Memory B cell (primary cell): ENCODE measurements around the gene LAMC3.
A peak's percentile ranks its signal among the peaks of the same experiment; 100 is the strongest.

Experiments used
- ATAC-seq: fragments of 150-1000 bp; cut with Tn5 transposase; 2 replicates; pipeline ENCODE4 v1.10.0; 2021; ENCODE audit warnings: low read depth, mild to moderate bottlenecking, moderate library complexity
- DNase-seq, 2 donors: peaks; one replicate each; pipeline ENCODE4 v3.0.0; 2022; ENCODE audit warnings: low spot score in 2 of 2
- H3K27ac Mint-ChIP-seq: one replicate; pipeline ENCODE4 v1.8.0; 2022; ENCODE audit warnings: mild to moderate bottlenecking, moderate library complexity, mixed read lengths
- H3K27me3 Mint-ChIP-seq: one replicate; pipeline ENCODE4 v1.8.0; 2022; ENCODE audit warnings: mixed read lengths
- H3K36me3 Mint-ChIP-seq: one replicate; pipeline ENCODE4 v1.8.0; 2022; ENCODE audit warnings: mild to moderate bottlenecking, mixed read lengths
- H3K4me1 Mint-ChIP-seq: one replicate; pipeline ENCODE4 v1.8.0; 2022; ENCODE audit warnings: mixed read lengths
- H3K4me3 Mint-ChIP-seq: one replicate; pipeline ENCODE4 v1.8.0; 2022; ENCODE audit warnings: mild to moderate bottlenecking, moderate library complexity, mixed read lengths
- H3K9me3 Mint-ChIP-seq: one replicate; pipeline ENCODE4 v1.8.0; 2022; ENCODE audit warnings: mixed read lengths

LAMC3 gene

DNA sequence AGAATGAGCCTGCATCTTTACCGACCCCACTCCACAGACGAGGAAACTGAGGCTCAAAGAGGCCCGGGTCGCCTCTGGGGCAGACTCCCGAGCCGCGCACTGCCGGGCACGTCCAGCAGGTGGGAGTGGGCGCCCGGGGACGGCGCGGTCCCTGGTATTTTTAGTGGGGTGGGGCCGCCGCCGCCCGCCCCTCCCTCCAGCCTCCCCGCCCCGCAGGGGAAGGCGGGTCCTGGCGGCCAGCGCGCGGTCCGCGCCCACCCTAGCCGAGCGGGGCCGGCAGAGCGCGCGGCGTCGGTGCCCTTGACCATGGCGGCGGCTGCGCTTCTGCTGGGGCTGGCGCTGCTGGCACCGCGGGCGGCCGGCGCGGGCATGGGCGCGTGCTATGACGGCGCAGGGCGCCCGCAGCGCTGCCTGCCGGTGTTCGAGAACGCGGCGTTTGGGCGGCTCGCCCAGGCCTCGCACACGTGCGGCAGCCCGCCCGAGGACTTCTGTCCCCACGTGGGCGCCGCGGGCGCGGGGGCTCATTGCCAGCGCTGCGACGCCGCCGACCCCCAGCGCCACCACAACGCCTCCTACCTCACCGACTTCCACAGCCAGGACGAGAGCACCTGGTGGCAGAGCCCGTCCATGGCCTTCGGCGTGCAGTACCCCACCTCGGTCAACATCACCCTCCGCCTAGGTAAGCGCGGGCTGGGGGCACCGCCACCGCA, at the start of gene LAMC3:
Gene LAMC3 (plus strand): TSS at position 266 of the 710 bp plus-strand sequence. CDS start 41 bp downstream, at position 307.
- peaks cover 13% of the 10 kb centered on the region for H3K27me3 Mint-ChIP-seq
- H3K4me3 Mint-ChIP-seq = peak within 1 kb of the TSS; percentile 37
- DNase-seq (no peak), ATAC-seq (peak; percentile 39)
- H3K9me3 Mint-ChIP-seq = no peaks in the 10 kb centered on the region
- H3K27ac Mint-ChIP-seq = no peak within 1 kb of the TSS
- H3K36me3 Mint-ChIP-seq = no peaks in the 10 kb centered on the region
- H3K4me1 Mint-ChIP-seq = no peaks in the 10 kb centered on the region

DNA sequence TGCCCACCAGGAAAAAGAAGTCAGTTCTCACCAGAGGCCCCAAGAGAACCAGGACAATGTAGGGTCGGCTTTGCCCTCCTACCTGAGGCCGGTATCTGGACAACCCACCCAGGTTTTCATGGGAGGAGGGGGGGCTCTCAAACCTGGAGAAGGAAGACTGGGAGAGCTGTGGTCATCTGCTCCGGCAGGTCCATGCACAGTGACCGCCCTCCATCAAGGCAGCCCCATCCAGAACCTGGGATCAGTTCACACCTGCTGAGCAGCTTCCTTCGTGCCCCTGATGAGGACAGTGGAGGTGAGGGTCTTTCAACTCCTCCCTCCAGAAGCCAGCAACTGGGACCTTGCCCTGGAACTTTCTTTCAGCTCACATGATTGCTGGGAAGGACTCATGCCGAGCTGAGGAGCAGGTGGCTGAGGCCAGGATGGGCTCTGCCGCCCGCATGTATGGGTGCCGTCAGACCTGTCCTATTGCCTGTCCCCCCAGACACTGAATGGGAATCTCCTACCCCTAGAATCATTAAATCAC, 49.1 kb upstream of the LAMC3 start:
- H3K4me3 Mint-ChIP-seq = no peak overlapping the region
- peaks cover 2% of the 10 kb centered on the region for H3K27me3 Mint-ChIP-seq
- H3K9me3 Mint-ChIP-seq = peaks cover 4% of the 10 kb centered on the region
- H3K4me1 Mint-ChIP-seq = peaks cover 4% of the 10 kb centered on the region
- ATAC-seq (no peak), DNase-seq (no peak)
- no peak overlapping the region for H3K27ac Mint-ChIP-seq
- H3K36me3 Mint-ChIP-seq = peaks cover 5% of the 10 kb centered on the region

DNA sequence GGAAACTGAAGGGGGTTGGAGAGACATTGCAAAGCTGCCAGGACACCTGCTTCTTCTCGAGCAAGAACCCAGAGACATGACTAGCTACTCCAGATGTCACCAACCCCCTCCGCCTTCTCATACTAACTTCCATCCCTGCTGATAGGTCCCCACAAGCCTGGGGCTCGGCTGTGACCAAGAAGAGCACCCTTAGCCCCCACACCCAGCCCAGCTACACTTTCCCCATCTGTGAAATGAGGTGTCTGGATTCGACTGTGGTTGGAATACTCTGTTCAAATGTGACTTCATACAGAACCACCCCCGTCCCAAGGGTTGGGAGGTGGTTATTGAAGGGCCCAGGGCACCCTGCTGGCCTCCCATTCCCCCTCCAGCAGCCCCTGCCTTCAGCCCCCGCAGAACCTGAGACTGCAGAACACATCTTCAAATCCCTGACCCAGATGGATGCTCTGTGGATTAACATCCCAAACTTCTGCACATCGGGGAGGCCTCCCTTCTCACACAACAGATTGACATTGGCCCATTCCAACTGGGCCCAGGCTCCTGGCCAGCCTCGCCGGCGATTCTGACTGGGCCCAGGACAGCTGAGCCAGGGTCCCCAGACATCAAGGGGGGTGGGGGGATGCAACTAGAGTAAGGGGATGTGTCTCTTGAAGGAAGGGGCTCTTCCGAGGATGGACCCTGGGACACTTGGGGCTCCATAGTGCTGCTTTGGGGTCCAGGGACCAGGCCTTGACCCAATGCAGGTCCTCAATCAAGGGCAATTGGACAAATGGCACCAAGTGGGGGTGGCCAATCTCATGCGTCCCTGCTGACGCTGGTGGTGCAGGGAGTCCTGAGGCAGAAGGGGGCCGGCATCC, 48.2 kb upstream of the LAMC3 start:
- ATAC-seq = no peak

GRCh38 chr9:130961511-130962300, 47.3 kb upstream of the LAMC3 start:
- Mint-ChIP-seq H3K4me1 (peaks cover 4% of the 10 kb centered on the region), H3K4me3 (no peak overlapping the region), H3K27ac (no peak overlapping the region)

More for the DNA sequence above, 48.2 kb upstream of the LAMC3 start:
- H3K27ac Mint-ChIP-seq = no peak overlapping the region
- H3K36me3 Mint-ChIP-seq = peaks cover 5% of the 10 kb centered on the region
- H3K27me3 Mint-ChIP-seq = peaks cover 2% of the 10 kb centered on the region
- no peak overlapping the region for H3K4me3 Mint-ChIP-seq
- H3K4me1 Mint-ChIP-seq = peaks cover 4% of the 10 kb centered on the region
- DNase-seq = no peak
- peaks cover 4% of the 10 kb centered on the region for H3K9me3 Mint-ChIP-seq

DNA sequence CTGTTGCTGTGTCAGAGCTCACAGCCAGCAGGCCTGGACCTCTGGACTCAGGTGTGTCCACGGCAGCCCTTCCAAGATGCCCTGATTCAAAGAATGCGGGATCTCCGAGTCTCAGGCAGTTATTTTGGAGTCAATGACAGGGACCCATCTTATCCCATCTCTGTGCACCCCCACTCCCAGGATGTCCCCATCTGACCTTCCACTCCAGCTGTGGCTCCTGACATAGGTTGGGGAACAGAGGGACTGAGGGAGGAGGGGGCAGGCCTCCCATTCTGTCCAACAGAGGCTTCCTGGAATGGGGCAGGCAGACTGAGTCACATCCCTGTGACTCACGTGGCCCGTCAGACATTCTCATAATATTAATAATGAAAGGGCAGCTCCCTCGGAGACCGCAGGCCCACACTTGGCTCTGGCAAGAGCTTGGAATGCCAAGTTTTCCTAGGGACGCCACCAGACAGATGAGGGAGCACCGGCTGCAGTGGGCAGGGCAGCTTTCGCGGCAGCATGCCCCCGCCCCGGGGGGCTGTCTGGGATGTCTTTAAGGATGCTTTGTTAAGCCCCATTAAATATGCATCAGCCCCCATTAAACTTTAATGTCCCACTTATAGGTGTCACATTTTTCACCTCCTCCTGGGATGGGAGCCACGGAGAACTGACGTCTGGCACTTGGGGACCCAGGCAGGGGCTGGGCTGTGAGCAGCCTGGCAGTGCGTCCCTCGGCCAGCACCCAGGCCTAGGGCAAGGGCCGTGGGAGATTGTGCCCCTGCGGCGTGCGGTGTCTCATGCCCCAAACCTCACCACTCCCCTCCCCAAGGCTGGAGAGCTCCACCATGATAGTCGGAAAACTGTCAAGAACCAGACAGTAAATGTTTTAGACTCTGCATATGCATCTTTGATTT, 46.3 kb upstream of the LAMC3 start:
- Mint-ChIP-seq H3K4me3 (no peak overlapping the region), H3K27me3 (peaks cover 2% of the 10 kb centered on the region), H3K9me3 (peaks cover 4% of the 10 kb centered on the region), H3K36me3 (peaks cover 5% of the 10 kb centered on the region), H3K4me1 (peaks cover 4% of the 10 kb centered on the region), H3K27ac (no peak overlapping the region)
- DNase-seq (no peak), ATAC-seq (no peak)

More at GRCh38 chr9:130961511-130962300, 47.3 kb upstream of the LAMC3 start:
- DNase-seq (no peak), ATAC-seq (no peak)
- H3K9me3 Mint-ChIP-seq = peaks cover 4% of the 10 kb centered on the region
- H3K27me3 Mint-ChIP-seq = peaks cover 2% of the 10 kb centered on the region
- H3K36me3 Mint-ChIP-seq = peaks cover 5% of the 10 kb centered on the region

GRCh38 chr9:130963337-130963908, 45.6 kb upstream of the LAMC3 start:
- H3K9me3 Mint-ChIP-seq = peaks cover 4% of the 10 kb centered on the region

DNA sequence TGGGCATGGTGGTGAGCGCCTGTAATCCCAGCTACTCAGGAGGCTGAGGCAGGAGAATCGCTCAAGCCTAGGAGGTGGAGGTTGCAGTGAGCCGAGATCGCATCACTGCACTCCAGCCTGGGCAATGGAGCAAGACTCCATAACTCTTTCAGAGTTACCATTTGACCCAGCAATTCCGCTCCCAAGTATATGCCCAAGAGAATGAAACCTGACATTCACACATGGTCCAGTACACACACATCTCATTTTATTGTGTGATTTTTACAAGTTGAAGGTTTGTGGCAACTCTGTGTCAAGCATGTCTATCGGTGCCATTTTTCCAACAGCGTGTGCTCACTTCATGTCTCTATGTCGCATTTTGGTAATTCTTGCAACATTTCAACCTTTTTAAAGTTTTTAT, 45.1 kb upstream of the LAMC3 start:
- DNase-seq = no peak
- ATAC-seq = no peak
- peaks cover 2% of the 10 kb centered on the region for H3K27me3 Mint-ChIP-seq
- H3K4me3 Mint-ChIP-seq = no peak overlapping the region
- peaks cover under 1% of the 10 kb centered on the region for H3K9me3 Mint-ChIP-seq
- no peak overlapping the region for H3K27ac Mint-ChIP-seq
- peaks cover 1% of the 10 kb centered on the region for H3K4me1 Mint-ChIP-seq
- peaks cover 2% of the 10 kb centered on the region for H3K36me3 Mint-ChIP-seq

More at GRCh38 chr9:130963337-130963908, 45.6 kb upstream of the LAMC3 start:
- peaks cover 2% of the 10 kb centered on the region for H3K27me3 Mint-ChIP-seq
- no peak overlapping the region for H3K4me3 Mint-ChIP-seq
- no peak for ATAC-seq
- H3K36me3 Mint-ChIP-seq = peaks cover 5% of the 10 kb centered on the region
- DNase-seq = no peak
- peaks cover 4% of the 10 kb centered on the region for H3K4me1 Mint-ChIP-seq
- H3K27ac Mint-ChIP-seq = no peak overlapping the region

DNA sequence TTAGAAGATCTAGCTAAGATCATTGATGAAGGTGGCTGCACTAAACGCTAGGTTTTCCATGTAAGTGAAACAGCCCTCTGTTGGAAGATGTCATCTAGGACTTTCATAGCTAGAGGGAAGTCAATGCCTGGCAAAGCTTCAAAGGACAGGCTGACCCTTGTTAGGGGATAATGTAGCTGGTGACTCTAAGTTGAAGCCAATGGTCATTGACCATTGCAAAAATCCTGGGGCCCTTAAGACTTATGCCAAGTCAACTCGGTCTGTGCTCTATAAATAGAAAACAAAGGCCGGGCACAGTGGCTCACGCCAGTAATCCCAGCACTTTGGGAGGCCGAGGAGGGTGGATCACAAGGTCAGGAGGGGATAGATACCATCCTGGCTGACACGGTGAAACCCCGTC, 43.3 kb upstream of the LAMC3 start:
- ATAC-seq (no peak), DNase-seq (no peak)
- peaks cover 3% of the 10 kb centered on the region for H3K27me3 Mint-ChIP-seq
- H3K27ac Mint-ChIP-seq = no peak overlapping the region
- no peaks in the 10 kb centered on the region for H3K9me3 Mint-ChIP-seq
- peaks cover 1% of the 10 kb centered on the region for H3K36me3 Mint-ChIP-seq
- H3K4me1 Mint-ChIP-seq = peaks cover 1% of the 10 kb centered on the region
- H3K4me3 Mint-ChIP-seq = no peak overlapping the region

DNA sequence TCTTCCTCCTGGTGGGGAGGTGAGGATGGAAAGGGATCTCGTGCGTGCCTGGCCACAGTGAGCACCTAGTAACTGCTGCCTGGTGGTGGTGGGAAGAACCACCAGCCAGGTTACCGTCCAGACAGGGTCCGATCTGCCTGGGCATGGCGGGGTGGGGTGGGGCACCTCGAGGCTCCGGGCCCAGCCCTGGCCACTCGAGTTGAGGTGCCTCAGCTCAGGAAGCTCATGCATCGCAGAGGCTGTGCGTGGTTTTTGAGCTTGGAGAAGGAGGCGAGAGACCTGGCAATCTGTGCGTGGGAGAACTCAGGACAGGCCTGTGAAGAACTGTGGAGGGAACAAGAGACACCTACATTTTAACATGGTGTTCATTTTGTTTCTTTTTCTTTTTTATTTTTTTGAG, 38.9 kb upstream of the LAMC3 start:
- peaks cover 18% of the 10 kb centered on the region for H3K27me3 Mint-ChIP-seq
- no peak for DNase-seq
- H3K9me3 Mint-ChIP-seq = no peaks in the 10 kb centered on the region
- no peak overlapping the region for H3K4me3 Mint-ChIP-seq
- no peaks in the 10 kb centered on the region for H3K36me3 Mint-ChIP-seq
- ATAC-seq = no peak
- no peak overlapping the region for H3K27ac Mint-ChIP-seq
- peaks cover 6% of the 10 kb centered on the region for H3K4me1 Mint-ChIP-seq

GRCh38 chr9:130970855-130971254, 38.1 kb upstream of the LAMC3 start:
- Mint-ChIP-seq H3K9me3 (no peaks in the 10 kb centered on the region), H3K36me3 (no peaks in the 10 kb centered on the region), H3K4me1 (peaks cover 6% of the 10 kb centered on the region), H3K27me3 (peaks cover 18% of the 10 kb centered on the region), H3K27ac (no peak overlapping the region), H3K4me3 (no peak overlapping the region)
- DNase-seq = no peak
- no peak for ATAC-seq

GRCh38 chr9:130971294-130971849, 37.6 kb upstream of the LAMC3 start:
- Mint-ChIP-seq H3K27me3 (peaks cover 18% of the 10 kb centered on the region), H3K4me1 (peaks cover 6% of the 10 kb centered on the region), H3K4me3 (no peak overlapping the region), H3K27ac (no peak overlapping the region), H3K9me3 (no peaks in the 10 kb centered on the region), H3K36me3 (no peaks in the 10 kb centered on the region)
- ATAC-seq = no peak
- no peak for DNase-seq

DNA sequence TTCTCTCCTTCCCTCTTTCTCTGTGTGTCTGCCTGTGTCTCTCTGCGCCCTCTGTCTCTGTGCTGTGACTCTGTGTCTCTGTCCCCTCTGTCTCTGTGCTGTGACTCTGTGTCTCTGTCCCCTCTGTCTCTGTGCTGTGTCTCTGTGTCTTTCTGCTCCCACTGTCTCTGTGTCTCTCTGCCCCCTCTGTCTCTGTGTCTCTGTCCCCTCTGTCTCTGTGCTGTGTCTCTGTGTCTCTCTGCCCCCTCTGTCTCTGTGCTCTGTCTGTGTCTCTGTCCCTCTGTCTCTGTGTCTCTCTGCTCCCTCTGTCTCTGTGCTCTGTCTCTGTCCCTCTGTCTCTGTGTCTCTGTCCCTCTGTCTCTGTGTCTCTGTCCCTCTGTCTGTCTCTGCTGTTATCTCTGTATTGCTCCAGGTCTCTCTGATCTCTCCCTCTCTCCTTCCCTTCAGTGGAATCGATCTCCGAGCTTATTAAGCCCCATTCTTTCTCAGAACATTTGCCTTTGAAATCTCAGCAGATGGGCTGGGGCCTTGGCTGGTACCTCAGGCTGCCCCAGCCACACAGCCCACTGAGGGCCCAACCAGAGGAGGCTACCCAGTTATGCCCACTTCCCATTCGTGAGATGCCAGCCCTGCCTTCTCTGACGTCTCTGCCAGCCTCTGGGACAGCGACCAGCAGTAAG, 36.6 kb upstream of the LAMC3 start:
- Mint-ChIP-seq H3K27ac (no peak overlapping the region), H3K36me3 (no peaks in the 10 kb centered on the region), H3K9me3 (no peaks in the 10 kb centered on the region), H3K27me3 (peaks cover 18% of the 10 kb centered on the region), H3K4me1 (peaks cover 6% of the 10 kb centered on the region), H3K4me3 (no peak overlapping the region)
- ATAC-seq (no peak), DNase-seq (no peak)
